ENCODE results near the gene MGAT4B.

Gene MGAT4B

GRCh38 chr5:179820483-179821297, 14.0 kb upstream of the MGAT4B start, which contains the start of gene SQSTM1:
Gene SQSTM1 (plus strand): TSS chr5:179820905. CDS start chr5:179820937, 32 bp downstream.
- TF ChIP-seq CTCF (IDR thresholded peaks at IDR 0.05; ENCODE audit: insufficient read depth, low read depth, low read length, missing control alignments) = no peak
- H3K4me3 ChIP-seq (ENCODE audit: low read depth, low read length) = peak within 1 kb of the TSS; percentile 87
- peak; percentile 88 for DNase-seq (ENCODE audit: low read depth)

- no peak for DNase-seq (ENCODE audit: low read depth)
- no peak for TF ChIP-seq CTCF (IDR thresholded peaks at IDR 0.05; ENCODE audit: insufficient read depth, low read depth, low read length, missing control alignments)
- H3K4me3 ChIP-seq (ENCODE audit: low read depth, low read length) = peak overlapping the region; percentile 87
Observed at GRCh38 chr5:179820127-179820482, 13.4 kb upstream of the MGAT4B start.

GRCh38 chr5:179819296-179820126, 12.8 kb upstream of the MGAT4B start:
- peak overlapping the region; percentile 52 for H3K4me3 ChIP-seq (ENCODE audit: low read depth, low read length)
- DNase-seq (ENCODE audit: low read depth) = peak; percentile 70
- TF ChIP-seq CTCF (IDR thresholded peaks at IDR 0.05; ENCODE audit: insufficient read depth, low read depth, low read length, missing control alignments) = no peak

GRCh38 chr5:179818746-179819295, 12.2 kb upstream of the MGAT4B start:
- no peak for TF ChIP-seq CTCF (IDR thresholded peaks at IDR 0.05; ENCODE audit: insufficient read depth, low read depth, low read length, missing control alignments)
- peak; percentile 96 for DNase-seq (ENCODE audit: low read depth)
- H3K4me3 ChIP-seq (ENCODE audit: low read depth, low read length) = peak overlapping the region; percentile 52

GRCh38 chr5:179817890-179818745, 11.5 kb upstream of the MGAT4B start:
- H3K4me3 ChIP-seq (ENCODE audit: low read depth, low read length) = peak overlapping the region; percentile 52
- no peak for TF ChIP-seq CTCF (IDR thresholded peaks at IDR 0.05; ENCODE audit: insufficient read depth, low read depth, low read length, missing control alignments)
- DNase-seq (ENCODE audit: low read depth) = no peak

GRCh38 chr5:179817470-179817840, 10.8 kb upstream of the MGAT4B start:
- TF ChIP-seq CTCF (IDR thresholded peaks at IDR 0.05; ENCODE audit: insufficient read depth, low read depth, low read length, missing control alignments) = no peak
- H3K4me3 ChIP-seq (ENCODE audit: low read depth, low read length) = no peak overlapping the region
- DNase-seq (ENCODE audit: low read depth) = no peak
